HG03520 (cell line): ENCODE measurements around the gene PPP1R3E.
"Not testable (repeated sequence)": the region's sequence is repeated elsewhere in the genome, so short reads cannot be mapped to it uniquely, and the experiment has no call there.

Source experiments
- ATAC-seq: cut with Tn5 transposase; IDR thresholded peaks from one replicate; pipeline ENCODE4 v1.9.1; 2021; ENCODE audit warnings: mild to moderate bottlenecking, moderate library complexity; ENCODE audit not compliant: unreplicated experiment

Gene PPP1R3E

GRCh38 chr14:23302290-23303225 lies at the start of gene PPP1R3E:
TSS of gene PPP1R3E (minus strand) at chr14:23302859. CDS start at chr14:23302576, 283 bp downstream.
- ATAC-seq, result peak; percentile 35

DNA sequence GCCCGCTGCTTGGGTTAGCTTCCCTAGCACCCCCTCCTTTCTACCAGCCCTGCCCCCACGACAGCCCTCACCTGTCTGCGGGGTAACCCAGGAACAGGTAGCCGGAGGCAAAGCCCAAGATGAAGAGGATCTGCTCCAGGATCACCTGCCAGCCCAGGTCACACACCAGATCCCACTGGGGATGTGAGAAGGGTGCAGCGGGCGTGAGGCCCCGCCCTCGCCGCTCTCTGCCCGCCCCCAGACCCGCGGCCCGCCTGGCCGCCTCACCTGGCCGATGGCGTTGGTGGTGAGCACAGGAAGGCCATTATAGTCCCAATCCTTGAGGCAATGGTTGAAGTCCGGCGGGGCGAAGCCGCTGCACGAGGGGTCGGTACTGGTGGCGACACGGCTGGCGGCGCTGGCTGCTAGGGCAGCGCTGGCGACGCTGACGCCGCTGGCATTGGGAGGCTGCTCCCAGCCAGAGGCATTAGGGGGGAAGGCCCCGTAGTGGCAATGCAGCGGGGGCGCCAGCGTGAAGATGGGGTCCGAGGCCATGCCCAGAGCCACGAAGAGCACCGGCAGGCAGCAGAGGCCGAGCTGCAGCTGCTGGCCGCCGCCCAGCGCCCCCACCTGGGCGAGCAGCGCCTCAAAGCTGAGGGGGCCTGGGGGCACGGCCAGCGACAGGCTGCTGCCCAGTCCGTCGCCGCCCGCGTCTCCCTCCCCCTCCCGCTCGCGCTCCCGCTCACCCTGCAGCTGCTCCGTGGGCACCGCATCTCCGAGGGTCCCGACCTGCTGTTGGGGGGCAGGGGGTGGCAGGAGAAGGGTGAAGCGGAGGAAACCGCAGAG lies 49.2 kb upstream of the PPP1R3E start:
- ATAC-seq, result no peak

GRCh38 chr14:23349156-23349845 lies 46.6 kb upstream of the PPP1R3E start:
- no peak for ATAC-seq

DNA sequence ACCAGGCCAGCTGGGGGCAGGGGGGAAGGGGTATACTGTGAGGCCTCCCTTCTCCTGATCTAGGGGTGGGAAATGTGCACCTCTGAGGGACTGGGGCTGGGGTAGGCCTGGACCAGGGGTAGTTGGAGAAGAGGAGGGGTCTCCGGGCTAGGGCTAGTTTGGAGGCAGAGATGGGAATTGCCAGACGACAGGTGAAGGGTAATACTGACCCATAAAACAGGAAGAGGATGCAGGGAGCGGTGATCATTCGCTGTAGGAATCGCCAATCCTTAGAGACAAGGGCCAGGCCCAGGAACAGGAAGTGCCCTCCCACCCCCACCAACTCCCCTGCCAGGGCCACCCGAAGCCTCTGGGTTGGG lies 45.6 kb upstream of the PPP1R3E start:
- ATAC-seq, result no peak

GRCh38 chr14:23347406-23348296 lies 45.0 kb upstream of the PPP1R3E start:
- no peak for ATAC-seq

- no peak for ATAC-seq
Measured at GRCh38 chr14:23346693-23347405, 44.2 kb upstream of the PPP1R3E start.

DNA sequence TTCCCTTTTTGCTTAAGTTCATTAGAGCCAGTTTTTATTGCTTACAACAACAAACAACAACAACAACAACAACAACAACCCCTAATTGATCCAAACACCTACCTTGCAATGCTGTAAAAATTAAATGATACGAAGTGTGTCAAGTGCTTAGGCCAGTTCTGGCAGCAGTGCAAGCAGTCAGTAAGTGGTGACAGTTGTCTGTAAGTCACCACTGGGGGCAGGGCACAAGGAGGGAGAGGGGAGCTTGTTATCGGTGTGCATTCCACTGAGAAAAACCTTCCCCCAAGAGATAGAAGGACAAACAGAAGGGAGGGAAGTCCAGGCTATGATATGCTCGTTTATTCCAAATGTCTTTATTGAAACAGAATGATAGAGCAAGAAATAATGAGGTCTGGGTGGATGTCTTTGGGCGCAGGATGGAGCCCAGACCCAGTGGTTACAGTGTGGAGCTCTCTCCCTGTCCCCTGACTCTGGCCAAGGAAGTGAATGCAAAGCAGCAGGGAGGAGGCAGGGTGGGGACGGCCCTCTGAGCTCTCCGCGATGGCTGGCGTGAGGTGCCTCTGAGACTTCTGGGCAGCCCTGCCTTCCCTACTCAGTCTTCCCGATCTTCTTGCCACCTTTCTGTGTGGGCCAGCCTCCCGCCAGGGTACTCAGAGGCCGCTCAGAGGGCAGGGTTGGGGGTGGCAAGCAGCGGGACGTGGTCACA lies 43.5 kb upstream of the PPP1R3E start:
- no peak for ATAC-seq

DNA sequence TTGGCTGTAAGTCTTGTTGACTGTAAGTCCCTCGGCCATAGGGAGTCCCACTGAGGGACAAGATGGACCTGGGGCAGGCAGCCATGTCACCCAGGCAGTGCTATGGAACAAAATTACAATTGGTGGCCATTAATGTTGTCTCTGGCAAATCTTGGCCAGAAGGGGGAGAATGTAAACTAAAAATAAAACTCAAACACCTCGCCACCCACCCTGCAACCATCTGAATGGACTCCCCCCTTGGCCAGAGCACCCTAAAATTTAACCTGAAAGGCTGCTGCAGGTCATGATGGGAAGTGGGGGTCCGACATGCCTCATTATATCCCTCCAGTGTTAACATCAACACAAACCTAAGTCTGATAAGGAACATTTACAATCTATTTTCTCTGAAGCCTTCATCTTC lies 41.8 kb upstream of the PPP1R3E start:
- ATAC-seq, result no peak

DNA sequence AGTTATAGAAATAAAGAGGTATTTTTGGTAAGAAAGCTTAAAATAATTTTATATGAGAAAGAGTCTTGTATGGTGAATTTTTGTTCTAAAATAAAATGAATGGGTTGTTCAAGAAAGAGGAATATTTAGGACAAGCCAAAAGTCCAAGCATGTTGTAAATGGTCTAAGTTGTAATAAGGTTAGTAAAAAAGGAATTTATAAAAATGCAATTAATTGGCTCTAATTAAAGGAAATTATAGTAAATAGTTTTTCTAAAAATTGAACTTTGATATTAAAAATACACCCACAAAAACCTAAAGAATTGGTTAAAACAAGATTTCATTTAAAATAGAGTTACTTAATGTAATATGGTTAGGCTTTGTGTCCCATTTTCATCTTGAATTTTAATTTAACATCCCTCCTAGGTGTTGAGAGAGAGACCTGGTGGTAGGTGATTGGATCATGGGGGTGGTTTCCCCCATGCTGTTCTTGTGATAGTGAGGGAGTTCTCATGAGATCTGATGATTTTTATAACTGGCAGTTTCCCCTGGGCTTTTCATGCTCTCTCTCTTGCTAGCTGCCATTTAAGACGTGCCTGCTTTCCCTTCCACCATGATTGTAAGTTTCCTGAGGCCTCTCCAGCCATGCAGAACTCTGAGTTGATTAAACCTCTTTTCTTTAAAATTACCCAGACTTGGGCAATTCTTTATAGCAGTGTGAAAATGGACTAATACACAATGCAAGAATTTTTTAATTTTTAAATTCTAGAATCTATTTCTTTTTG lies 37.0 kb upstream of the PPP1R3E start:
- no peak for ATAC-seq

- no peak for ATAC-seq
Measured at GRCh38 chr14:23335623-23336022, 33.0 kb upstream of the PPP1R3E start.

- no peak for ATAC-seq
Measured at GRCh38 chr14:23327947-23328744, 25.5 kb upstream of the PPP1R3E start.

DNA sequence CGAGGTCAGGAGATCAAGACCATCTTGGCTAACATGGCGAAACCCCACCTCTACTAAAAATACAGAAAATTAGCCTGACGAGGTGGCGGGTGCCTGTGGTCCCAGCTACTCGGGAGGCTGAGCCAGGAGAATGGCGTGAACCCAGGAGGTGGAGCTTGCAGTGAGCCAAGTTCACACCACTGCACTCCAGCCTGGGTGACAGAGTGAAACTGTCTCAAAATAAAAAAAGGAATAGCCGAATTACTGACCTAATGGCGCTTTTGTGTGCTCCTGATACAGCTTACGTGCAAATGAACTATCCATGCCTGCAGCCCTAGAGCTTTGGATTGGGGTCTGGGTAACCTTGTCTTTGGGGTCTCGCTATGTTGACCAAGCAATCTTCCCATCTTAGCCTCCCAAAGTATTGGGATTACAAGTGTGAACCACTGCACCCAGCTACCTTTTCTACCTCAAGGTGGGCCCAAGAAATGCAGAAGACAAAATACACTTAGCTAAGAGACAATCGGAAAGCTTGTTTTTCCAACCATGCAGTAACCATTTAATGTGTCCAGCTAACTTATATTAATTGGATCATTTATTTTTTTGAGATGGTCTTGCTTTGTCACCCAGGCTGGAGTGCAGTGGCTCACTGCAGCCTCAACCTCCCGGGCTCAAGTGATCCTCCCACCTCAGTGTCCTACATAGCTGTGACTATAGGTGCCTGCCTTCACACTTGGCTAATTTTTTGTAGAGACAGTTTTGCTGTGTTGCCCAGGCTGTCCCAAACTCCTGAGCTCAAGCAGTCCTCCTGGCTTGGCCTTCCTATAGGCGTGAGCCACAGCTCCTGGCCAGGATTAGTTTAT lies 24.1 kb upstream of the PPP1R3E start:
- ATAC-seq, result no peak

DNA sequence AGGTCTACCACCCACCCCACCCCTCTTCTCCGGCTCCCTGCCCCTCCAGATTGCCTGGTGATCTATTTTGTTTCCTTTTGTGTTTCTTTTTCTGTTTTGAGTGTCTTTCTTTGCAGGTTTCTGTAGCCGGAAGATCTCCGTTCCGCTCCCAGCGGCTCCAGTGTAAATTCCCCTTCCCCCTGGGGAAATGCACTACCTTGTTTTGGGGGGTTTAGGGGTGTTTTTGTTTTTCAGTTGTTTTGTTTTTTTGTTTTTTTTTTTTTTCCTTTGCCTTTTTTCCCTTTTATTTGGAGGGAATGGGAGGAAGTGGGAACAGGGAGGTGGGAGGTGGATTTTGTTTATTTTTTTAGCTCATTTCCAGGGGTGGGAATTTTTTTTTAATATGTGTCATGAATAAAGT lies 23.1 kb upstream of the PPP1R3E start:
- not testable (repeated sequence) for ATAC-seq

DNA sequence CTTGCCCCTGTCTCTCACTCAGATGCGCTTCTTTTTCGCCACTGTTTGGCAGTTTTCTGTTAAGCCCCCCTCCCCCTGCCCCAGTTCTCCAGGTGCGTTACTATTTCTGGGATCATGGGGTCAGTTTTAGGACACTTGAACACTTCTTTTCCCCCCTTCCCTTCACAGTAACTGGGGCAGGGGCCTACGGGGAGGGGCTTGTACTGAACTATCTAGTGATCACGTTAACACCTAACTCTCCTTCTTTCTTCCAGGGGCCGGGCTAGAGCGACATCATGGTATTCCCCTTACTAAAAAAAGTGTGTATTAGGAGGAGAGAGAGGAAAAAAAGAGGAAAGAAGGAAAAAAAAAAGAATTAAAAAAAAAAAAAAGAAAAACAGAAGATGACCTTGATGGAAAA lies 22.3 kb upstream of the PPP1R3E start:
- ATAC-seq, result no peak

DNA sequence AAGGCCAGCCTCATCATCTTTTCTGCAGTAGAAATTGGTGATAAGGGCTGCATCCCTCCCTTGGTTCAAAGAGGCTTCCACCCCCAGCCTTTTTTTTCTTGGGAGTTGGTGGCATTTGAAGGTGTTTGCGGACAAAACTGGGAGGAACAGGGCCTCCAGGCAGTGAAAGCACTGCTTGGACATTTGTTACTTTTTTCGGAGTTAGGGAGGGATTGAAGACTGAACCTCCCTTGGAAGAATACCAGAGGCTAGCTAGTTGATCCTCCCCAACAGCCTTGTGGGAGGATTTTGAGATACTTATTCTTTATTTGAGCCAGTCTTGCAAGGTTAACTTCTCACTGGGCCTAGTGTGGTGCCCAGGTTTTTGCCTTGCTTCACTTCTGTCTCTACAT lies 21.8 kb upstream of the PPP1R3E start:
- no peak for ATAC-seq

GRCh38 chr14:23323838-23324454 lies 21.3 kb upstream of the PPP1R3E start:
- ATAC-seq, result no peak
